ENCODE measurements around the gene MRPL34. TPM values are rescaled to one million over a fixed set of nuclear protein-coding genes. Genes with fewer than 3 reads are reported as not detected.

Gene MRPL34
- polyA plus RNA-seq, 1 of the 3 experiments (the other 2 are of a cell fraction), result 72.9 TPM

DNA sequence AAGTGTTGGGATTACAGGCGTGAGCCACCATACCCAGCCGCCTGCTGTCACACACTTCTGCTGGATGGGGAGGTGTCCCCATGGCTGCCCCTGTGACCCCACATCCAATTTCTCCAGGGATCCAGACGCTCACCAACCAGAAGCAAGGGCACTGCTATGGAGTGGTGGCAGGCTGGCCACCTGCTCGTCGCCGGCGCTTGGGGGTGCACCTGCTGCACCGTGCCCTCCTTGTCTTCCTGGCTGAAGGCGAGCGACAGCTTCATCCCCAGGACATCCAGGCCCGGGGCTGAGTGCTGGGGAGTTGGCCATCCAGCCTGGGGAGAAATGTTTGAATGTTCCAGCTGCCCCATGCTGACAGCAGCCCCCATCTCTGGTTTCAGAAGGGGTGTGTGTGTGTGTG lies 19.4 kb upstream of the MRPL34 start:
- ChIA-PET POLR2A (no interaction called here), CTCF (no interaction called here)
- 89% methylated on average over 5 of the region's 11 CpGs for WGBS (ENCODE audit: low lambda C conversion rate)

More for the DNA sequence above, 19.4 kb upstream of the MRPL34 start:
- no peaks in the 10 kb centered on the region for H3K9me3 ChIP-seq
- H3K27me3 ChIP-seq (ENCODE audit: insufficient read depth), result no peaks in the 10 kb centered on the region
- H3K4me2 ChIP-seq, result no peak overlapping the region
- H3K36me3 ChIP-seq (replicated peaks in 1 of 2; ENCODE audit: control insufficient read depth in 1 of 2, insufficient read depth in 2 of 2, low read length in 1 of 2), result no peaks in the 10 kb centered on the region
- no peaks in the 10 kb centered on the region for H3K9me2 ChIP-seq
- TF ChIP-seq GATA2 (CRISPR knock-in tag; IDR thresholded peaks at IDR 0.05), result no peak
- TF ChIP-seq GABPA (IDR thresholded peaks at IDR 0.05; ENCODE audit: low read depth), result no peak
- TF ChIP-seq, protein P1, sequence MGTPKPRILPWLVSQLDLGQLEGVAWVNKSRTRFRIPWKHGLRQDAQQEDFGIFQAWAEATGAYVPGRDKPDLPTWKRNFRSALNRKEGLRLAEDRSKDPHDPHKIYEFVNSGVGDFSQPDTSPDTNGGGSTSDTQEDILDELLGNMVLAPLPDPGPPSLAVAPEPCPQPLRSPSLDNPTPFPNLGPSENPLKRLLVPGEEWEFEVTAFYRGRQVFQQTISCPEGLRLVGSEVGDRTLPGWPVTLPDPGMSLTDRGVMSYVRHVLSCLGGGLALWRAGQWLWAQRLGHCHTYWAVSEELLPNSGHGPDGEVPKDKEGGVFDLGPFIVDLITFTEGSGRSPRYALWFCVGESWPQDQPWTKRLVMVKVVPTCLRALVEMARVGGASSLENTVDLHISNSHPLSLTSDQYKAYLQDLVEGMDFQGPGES (IDR thresholded peaks at IDR 0.05; ENCODE audit: low read depth, low read length), result no peak
- TF ChIP-seq, protein P2, sequence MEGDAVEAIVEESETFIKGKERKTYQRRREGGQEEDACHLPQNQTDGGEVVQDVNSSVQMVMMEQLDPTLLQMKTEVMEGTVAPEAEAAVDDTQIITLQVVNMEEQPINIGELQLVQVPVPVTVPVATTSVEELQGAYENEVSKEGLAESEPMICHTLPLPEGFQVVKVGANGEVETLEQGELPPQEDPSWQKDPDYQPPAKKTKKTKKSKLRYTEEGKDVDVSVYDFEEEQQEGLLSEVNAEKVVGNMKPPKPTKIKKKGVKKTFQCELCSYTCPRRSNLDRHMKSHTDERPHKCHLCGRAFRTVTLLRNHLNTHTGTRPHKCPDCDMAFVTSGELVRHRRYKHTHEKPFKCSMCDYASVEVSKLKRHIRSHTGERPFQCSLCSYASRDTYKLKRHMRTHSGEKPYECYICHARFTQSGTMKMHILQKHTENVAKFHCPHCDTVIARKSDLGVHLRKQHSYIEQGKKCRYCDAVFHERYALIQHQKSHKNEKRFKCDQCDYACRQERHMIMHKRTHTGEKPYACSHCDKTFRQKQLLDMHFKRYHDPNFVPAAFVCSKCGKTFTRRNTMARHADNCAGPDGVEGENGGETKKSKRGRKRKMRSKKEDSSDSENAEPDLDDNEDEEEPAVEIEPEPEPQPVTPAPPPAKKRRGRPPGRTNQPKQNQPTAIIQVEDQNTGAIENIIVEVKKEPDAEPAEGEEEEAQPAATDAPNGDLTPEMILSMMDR (IDR thresholded peaks at IDR 0.05), result no peak
- no peak for TF ChIP-seq RCOR1 (IDR thresholded peaks at IDR 0.05; ENCODE audit: low read length)
- TF ChIP-seq, protein P3, sequence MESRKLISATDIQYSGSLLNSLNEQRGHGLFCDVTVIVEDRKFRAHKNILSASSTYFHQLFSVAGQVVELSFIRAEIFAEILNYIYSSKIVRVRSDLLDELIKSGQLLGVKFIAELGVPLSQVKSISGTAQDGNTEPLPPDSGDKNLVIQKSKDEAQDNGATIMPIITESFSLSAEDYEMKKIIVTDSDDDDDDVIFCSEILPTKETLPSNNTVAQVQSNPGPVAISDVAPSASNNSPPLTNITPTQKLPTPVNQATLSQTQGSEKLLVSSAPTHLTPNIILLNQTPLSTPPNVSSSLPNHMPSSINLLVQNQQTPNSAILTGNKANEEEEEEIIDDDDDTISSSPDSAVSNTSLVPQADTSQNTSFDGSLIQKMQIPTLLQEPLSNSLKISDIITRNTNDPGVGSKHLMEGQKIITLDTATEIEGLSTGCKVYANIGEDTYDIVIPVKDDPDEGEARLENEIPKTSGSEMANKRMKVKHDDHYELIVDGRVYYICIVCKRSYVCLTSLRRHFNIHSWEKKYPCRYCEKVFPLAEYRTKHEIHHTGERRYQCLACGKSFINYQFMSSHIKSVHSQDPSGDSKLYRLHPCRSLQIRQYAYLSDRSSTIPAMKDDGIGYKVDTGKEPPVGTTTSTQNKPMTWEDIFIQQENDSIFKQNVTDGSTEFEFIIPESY (IDR thresholded peaks at IDR 0.05; ENCODE audit: borderline replicate concordance, low read depth), result no peak
- no peak for TF ChIP-seq MEF2A (IDR thresholded peaks at IDR 0.05; ENCODE audit: borderline replicate concordance, low read depth)
- no peak for TF ChIP-seq YY1 (IDR thresholded peaks at IDR 0.05; ENCODE audit: low read depth)
- TF ChIP-seq RFX5 (IDR thresholded peaks at IDR 0.05; ENCODE audit: low read length), result no peak
- TF ChIP-seq, protein P4, sequence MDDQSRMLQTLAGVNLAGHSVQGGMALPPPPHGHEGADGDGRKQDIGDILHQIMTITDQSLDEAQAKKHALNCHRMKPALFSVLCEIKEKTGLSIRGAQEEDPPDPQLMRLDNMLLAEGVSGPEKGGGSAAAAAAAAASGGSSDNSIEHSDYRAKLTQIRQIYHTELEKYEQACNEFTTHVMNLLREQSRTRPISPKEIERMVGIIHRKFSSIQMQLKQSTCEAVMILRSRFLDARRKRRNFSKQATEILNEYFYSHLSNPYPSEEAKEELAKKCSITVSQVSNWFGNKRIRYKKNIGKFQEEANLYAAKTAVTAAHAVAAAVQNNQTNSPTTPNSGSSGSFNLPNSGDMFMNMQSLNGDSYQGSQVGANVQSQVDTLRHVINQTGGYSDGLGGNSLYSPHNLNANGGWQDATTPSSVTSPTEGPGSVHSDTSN (IDR thresholded peaks at IDR 0.05), result no peak
- TF ChIP-seq RAD21 (IDR thresholded peaks at IDR 0.05; ENCODE audit: low read length), result no peak
- TF ChIP-seq, protein P5, sequence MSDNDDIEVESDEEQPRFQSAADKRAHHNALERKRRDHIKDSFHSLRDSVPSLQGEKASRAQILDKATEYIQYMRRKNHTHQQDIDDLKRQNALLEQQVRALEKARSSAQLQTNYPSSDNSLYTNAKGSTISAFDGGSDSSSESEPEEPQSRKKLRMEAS (IDR thresholded peaks at IDR 0.05; ENCODE audit: low read depth), result no peak
- no peak for TF ChIP-seq EP300 (IDR thresholded peaks at IDR 0.05; ENCODE audit: borderline replicate concordance in 1 of 2, low read depth in 1 of 2, low read length in 1 of 2)
- no peak for DNase-seq
- no peak overlapping the region for H2AFZ ChIP-seq (ENCODE audit: low read depth)
- peaks cover 0 to 5% of the 10 kb centered on the region in 2 experiments; a peak in 1 of 4 replicates for H3K4me1 ChIP-seq (ENCODE audit: control insufficient read depth in 1 of 2, insufficient read depth in 2 of 2, low read depth in 1 of 2, low read length in 1 of 2)
- peaks cover 7% of the 10 kb centered on the region for H3F3A ChIP-seq (replicated peaks; ENCODE audit: insufficient read depth)
- H3K4me3 ChIP-seq (ENCODE audit: low read depth in 2 of 2, low read length in 1 of 2), result no peak overlapping the region
- H3K79me2 ChIP-seq (ENCODE audit: insufficient read depth), result no peaks in the 10 kb centered on the region
- no peak overlapping the region for H3K9ac ChIP-seq
- H4K20me1 ChIP-seq (ENCODE audit: insufficient read depth), result no peaks in the 10 kb centered on the region
- H3K27ac ChIP-seq (ENCODE audit: low read depth in 2 of 2, low read length in 1 of 2), result no peak overlapping the region

All from SK-N-SH (cell line).